ENCODE results near the gene GLB1L.

The GLB1L gene

DNA sequence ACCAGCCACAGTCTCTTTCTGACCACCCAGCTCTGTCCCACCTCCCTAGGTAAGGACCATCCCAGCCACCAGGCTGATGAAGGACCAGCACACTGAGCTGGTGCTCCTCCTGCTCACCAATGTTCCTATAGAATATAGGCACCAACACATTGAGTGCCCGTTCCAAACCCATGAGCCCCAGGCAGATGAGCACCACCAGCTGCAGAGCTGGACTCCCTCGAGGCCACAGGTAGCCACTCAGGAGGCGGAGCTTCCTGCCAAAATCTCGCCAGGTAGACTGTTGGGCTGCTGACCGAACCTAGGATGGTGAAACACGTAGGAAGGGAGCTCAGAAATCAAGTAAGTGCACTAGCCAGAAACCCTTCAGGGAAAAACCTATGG, 28.7 kb downstream of the GLB1L start:
- DNase-seq (ENCODE audit: low spot score), result no peak
- in situ Hi-C loops (cut with MboI; ENCODE audit: low sequenced_read_pairs, unreplicated experiment), result no loop called here
- TF ChIP-seq, protein P1, sequence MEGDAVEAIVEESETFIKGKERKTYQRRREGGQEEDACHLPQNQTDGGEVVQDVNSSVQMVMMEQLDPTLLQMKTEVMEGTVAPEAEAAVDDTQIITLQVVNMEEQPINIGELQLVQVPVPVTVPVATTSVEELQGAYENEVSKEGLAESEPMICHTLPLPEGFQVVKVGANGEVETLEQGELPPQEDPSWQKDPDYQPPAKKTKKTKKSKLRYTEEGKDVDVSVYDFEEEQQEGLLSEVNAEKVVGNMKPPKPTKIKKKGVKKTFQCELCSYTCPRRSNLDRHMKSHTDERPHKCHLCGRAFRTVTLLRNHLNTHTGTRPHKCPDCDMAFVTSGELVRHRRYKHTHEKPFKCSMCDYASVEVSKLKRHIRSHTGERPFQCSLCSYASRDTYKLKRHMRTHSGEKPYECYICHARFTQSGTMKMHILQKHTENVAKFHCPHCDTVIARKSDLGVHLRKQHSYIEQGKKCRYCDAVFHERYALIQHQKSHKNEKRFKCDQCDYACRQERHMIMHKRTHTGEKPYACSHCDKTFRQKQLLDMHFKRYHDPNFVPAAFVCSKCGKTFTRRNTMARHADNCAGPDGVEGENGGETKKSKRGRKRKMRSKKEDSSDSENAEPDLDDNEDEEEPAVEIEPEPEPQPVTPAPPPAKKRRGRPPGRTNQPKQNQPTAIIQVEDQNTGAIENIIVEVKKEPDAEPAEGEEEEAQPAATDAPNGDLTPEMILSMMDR (IDR thresholded peaks at IDR 0.05; ENCODE audit: borderline replicate concordance, control extremely low read depth, extremely low read depth, insufficient read depth, missing control alignments), result no peak

DNA sequence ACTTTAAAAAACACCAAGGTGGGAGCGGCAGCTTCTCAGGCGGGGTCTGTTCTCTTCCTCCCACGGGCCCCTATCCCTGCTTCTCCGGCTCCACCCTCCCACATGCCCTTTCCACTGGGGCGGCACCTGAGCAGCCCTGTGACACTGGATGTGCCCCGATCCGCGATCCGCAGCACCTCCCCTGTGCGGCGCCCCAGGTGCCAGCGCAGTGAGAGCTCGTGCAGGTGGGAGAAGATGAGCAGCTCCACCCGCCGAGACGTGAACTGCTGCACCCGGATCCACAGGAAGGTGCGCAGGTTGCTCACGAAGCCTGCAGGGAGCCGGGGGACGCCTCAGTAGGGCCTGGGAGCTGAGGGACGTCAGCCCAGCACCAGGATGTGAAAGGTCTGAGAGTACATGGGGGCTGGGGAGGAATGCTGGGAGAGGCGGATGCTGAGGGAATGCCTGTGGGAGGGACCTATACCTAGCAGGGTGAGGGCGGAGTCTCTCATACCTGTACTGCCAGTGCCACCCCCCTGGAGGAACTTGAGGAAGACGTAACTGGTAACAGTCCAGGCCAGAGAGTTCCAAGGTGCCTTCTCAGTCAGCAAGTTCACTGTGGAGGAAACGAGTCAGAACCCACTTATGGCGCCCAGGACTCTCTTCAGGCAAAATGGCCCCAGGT, 29.2 kb downstream of the GLB1L start:
- in situ Hi-C loops (cut with MboI; ENCODE audit: low sequenced_read_pairs, unreplicated experiment), result no loop called here
- TF ChIP-seq, protein P1 (IDR thresholded peaks at IDR 0.05; ENCODE audit: borderline replicate concordance, control extremely low read depth, extremely low read depth, insufficient read depth, missing control alignments), result no peak
- no peak for DNase-seq (ENCODE audit: low spot score)

DNA sequence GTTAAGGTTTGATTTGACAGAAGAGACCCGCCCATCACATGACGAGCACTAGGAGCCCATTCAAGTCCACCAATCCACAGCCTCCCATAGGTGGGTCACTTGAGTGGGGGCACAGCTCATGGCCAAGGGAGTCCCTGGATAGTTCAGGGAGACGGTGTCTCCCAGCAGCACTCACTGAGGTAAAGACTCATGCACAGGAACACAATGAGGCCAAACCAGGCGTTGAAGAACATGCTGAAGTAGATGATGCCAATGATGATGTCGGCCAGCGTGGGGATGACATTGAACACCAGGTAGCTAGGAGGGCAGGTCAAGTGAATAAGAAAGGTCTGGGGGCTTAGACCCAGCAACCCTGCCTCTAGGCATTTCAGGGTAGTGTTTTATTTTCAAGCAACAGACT, 30.5 kb downstream of the GLB1L start:
- no peak for DNase-seq (ENCODE audit: low spot score)
- in situ Hi-C loops (cut with MboI; ENCODE audit: low sequenced_read_pairs, unreplicated experiment), result no loop called here
- TF ChIP-seq, protein P1 (IDR thresholded peaks at IDR 0.05; ENCODE audit: borderline replicate concordance, control extremely low read depth, extremely low read depth, insufficient read depth, missing control alignments), result no peak

DNA sequence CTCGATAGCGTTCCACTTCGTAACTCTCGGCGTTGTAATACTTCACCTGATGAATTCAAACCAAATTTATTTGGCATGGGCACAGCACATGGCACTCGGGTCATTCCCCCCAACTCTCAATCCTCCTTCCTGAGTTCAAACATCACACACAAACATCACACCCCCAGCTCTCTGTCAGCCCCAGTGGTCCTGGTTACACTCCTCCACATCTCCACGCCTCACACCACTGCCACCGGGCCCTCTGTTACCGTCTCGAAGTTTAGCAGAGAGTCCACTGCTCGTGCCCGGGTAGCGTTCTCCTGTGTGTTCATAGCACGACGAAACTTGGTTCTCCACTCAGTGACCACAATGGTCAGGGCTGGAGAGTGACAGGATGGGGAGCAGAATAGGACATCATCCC, 31.1 kb downstream of the GLB1L start:
- TF ChIP-seq, protein P1 (IDR thresholded peaks at IDR 0.05; ENCODE audit: borderline replicate concordance, control extremely low read depth, extremely low read depth, insufficient read depth, missing control alignments), result no peak
- in situ Hi-C loops (cut with MboI; ENCODE audit: low sequenced_read_pairs, unreplicated experiment), result no loop called here
- DNase-seq (ENCODE audit: low spot score), result no peak

DNA sequence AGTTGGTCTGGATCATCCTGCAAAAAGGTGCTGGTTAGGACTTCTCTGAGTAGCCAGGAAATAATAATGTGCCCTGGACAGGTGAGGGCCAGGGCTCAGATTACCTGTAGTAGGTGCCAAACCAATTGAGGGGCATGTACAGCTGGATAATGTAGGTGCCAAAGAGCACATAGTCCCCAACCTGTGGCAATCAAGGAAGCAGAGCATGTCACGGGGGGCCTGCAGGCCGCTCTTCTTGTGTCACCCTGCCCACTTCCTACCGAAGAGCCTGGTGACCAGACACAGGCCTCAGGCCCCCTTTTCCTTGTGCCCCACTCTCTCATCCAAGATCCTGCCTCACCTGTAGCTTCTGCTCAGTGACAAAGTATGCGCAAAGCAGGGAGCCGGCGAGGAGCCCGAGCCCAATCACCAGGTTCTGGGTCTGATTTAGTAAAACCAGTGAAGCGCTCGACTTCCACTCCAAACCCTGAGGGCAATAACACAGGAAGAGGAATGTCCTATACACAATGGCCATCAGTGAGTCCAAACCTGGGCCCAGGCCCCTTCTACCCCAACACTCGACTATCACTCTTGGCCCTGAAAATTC, 31.7 kb downstream of the GLB1L start:
- TF ChIP-seq, protein P1 (IDR thresholded peaks at IDR 0.05; ENCODE audit: borderline replicate concordance, control extremely low read depth, extremely low read depth, insufficient read depth, missing control alignments), result no peak
- in situ Hi-C loops (cut with MboI; ENCODE audit: low sequenced_read_pairs, unreplicated experiment), result no loop called here
- no peak for DNase-seq (ENCODE audit: low spot score)

DNA sequence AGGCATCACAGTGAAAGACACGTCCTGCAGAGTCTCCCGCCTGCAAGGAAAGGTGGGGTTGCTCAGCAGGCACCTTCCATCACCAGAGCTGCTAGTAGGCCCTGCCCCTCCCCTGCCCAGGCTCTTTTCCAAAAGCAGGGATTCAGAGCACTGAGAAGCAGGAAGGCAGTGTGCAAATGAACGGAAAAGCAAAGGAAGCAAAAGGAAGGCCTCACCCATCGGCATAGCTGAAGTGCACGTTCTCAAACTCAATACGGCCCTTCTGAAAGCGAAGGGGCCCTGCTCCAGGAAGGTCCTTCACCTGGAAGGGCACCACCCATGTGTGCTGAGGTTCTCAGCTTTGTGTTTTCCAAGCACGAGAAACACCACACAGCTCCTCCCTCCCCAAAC, 32.2 kb downstream of the GLB1L start:
- TF ChIP-seq, protein P1 (IDR thresholded peaks at IDR 0.05; ENCODE audit: borderline replicate concordance, control extremely low read depth, extremely low read depth, insufficient read depth, missing control alignments), result no peak
- no peak for DNase-seq (ENCODE audit: low spot score)
- in situ Hi-C loops (cut with MboI; ENCODE audit: low sequenced_read_pairs, unreplicated experiment), result no loop called here
